Stomach (tissue), 9 donors: ENCODE measurements around the gene PRKN. TPM values are rescaled to one million over a fixed set of nuclear protein-coding genes. Genes with fewer than 3 reads are reported as not detected.

Source experiments
- DNase-seq, 2 donors: peaks; one replicate each; pipeline versions ENCODE4 v3.0.0 to v3.0.0-alpha.2; 2013 to 2019
- H3K27ac ChIP-seq, 5 donors: fragments of 200-600 bp in 4 of 5; sonication (generic) in 4 of 5; one replicate each; pipeline ENCODE4 v1.5.1; 2013 to 2019; ENCODE audit warnings: mild to moderate bottlenecking in 1 of 5, moderate library complexity in 1 of 5
- H3K27me3 ChIP-seq, 3 donors: fragments of 200-600 bp; sonication (generic); one replicate each; pipeline ENCODE4 v1.5.1; 2017 to 2019; ENCODE audit warnings: mixed run types in 1 of 3
- H3K36me3 ChIP-seq, 4 donors: fragments of 200-600 bp; sonication (generic); 1 replicate in 3 of 4; 2 replicates in 1 of 4; pipeline ENCODE4 v1.5.1; 2016 to 2019
- H3K4me1 ChIP-seq, 4 donors: fragments of 200-600 bp; sonication (generic); one replicate each; pipeline ENCODE4 v1.5.1; 2016 to 2019
- H3K4me3 ChIP-seq, 4 donors: fragments of 200-600 bp; sonication (generic) in 3 of 4; one replicate each; pipeline ENCODE4 v1.5.1; 2016 to 2019; ENCODE audit warnings: mild to moderate bottlenecking in 1 of 4
- H3K9me3 ChIP-seq, 4 donors: fragments of 200-600 bp; sonication (generic); one replicate each; pipeline ENCODE4 v1.5.1; 2016 to 2019
- CTCF ChIP-seq, 7 experiments: fragments of 450-650 bp in 4 of 7; fragments of 200-600 bp in 3 of 7; sonication (generic) in 3 of 7; IDR thresholded peaks; one replicate each; pipeline ENCODE4 v1.5.1; 2016 to 2019; ENCODE audit warnings: antibody characterized with exemption in 7 of 7, control low read depth in 2 of 7, mild to moderate bottlenecking in 1 of 7
- EP300 ChIP-seq: sonication (generic); formaldehyde crosslinking; IDR thresholded peaks from one replicate; pipeline ENCODE4 v1.6.1; 2017; ENCODE audit warnings: antibody characterized with exemption
- POLR2A ChIP-seq, 4 donors: fragments of 450-650 bp; IDR thresholded peaks; one replicate each; pipeline ENCODE4 v1.6.1; 2016; ENCODE audit warnings: antibody characterized with exemption in 4 of 4, control low read depth in 2 of 4, mild to moderate bottlenecking in 1 of 4, moderate library complexity in 1 of 4
- POLR2AphosphoS5 ChIP-seq, 3 donors: sonication (generic); formaldehyde crosslinking; IDR thresholded peaks; one replicate each; pipeline ENCODE4 v1.6.1; 2016; ENCODE audit warnings: antibody characterized with exemption in 3 of 3
- WGBS, 5 donors: extraction: QIAGEN DNeasy Blood & Tissue Kit in 3 of 5; methylation state at CpG; one replicate each; pipeline versions ENCODE4 v1.1.5 to v1.1.7; 2013 to 2018; 5-methylcytosine and 5-hydroxymethylcytosine counted together
- intact Hi-C: fragments of 100-400 bp; cut with DNase I; formaldehyde crosslinking; loops from one replicate; pipeline ENCODE4 v1.15.1; 2023; ENCODE audit warnings: low total_unique reads
- polyA plus RNA-seq, 3 donors: library from polyadenylated mRNA; stranded (reverse); fragments of 200-250 nt; gene quantifications; one replicate each; pipeline ENCODE4 v1.2.3, GENCODE V29; 2013
- total RNA-seq, 5 donors: library from RNA; depleted of rRNA; stranded (reverse); fragments of >200 nt; gene quantifications; one replicate each; pipeline versions ENCODE4 v1.1.0 to v1.2.3, GENCODE V29; 2014 to 2016
- donor health status: healthy with polysubstance abuse.
- donor health status: Bipolar disorder and iron deficiency.
- donor health status: healthy.

PRKN gene
- total and polyA plus RNA-seq, 8 donors = 0.68 to 19.8 (median 9.5) TPM

DNA sequence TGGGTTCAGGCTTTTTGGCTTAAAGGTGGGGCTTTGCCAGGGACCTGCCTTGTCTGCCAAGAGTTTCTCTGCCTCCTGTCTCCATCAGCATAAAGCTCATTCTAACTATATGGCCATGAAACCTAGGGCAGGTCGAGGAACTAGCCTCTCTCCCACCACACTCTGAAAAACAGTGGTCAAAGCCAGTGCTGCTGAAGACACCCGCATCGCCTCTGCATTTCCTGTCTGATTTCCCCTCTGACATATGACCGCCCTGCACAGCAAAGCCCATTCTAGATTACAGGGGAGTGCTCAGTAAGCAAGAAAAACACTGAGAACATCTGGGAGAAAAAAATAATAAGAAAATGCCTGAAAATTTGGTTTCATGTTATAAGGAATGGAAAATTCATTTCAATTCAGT, 573.6 kb downstream of the PRKN start:
- no peaks in the 10 kb centered on the region for H3K27me3 ChIP-seq
- H3K4me1 ChIP-seq = no peaks in the 10 kb centered on the region
- 77 to 83% (median 79%) methylated on average over 4 of the region's 4 CpGs for WGBS, 5 donors
- no peak overlapping the region for H3K4me3 ChIP-seq
- TF ChIP-seq CTCF (IDR thresholded peaks at IDR 0.05) = no peak
- no peak for TF ChIP-seq POLR2A (IDR thresholded peaks at IDR 0.05)
- TF ChIP-seq EP300 = no peak
- TF ChIP-seq POLR2AphosphoS5 (IDR thresholded peaks at IDR 0.05) = no peak
- H3K36me3 ChIP-seq = no peaks in the 10 kb centered on the region
- no peak for DNase-seq
- H3K9me3 ChIP-seq = peaks cover 0 to 7% (median 0%) of the 10 kb centered on the region in 4 donors
- intact Hi-C loops = no loop called here
- H3K27ac ChIP-seq = no peak overlapping the region

GRCh38 chr6:162153120-162153519, 574.4 kb downstream of the PRKN start:
- Histone ChIP-seq H3K4me3 (no peak overlapping the region), H3K9me3 (peaks cover 0 to 7% (median 0%) of the 10 kb centered on the region in 4 donors), H3K4me1 (no peaks in the 10 kb centered on the region), H3K27me3 (no peaks in the 10 kb centered on the region), H3K36me3 (no peaks in the 10 kb centered on the region), H3K27ac (no peak overlapping the region)
- TF ChIP-seq EP300 = no peak
- DNase-seq = no peak
- intact Hi-C loops = no loop called here
- 87 to 94% (median 91%) methylated on average over 7 of the region's 7 CpGs for WGBS, 5 donors

GRCh38 chr6:162151021-162151665, 576.4 kb downstream of the PRKN start:
- intact Hi-C loops = no loop called here
- Histone ChIP-seq H3K4me3 (no peak overlapping the region), H3K36me3 (no peaks in the 10 kb centered on the region), H3K9me3 (peaks cover 0 to 7% (median 0%) of the 10 kb centered on the region in 4 donors), H3K27me3 (no peaks in the 10 kb centered on the region), H3K27ac (no peak overlapping the region), H3K4me1 (no peaks in the 10 kb centered on the region)
- TF ChIP-seq EP300 (no peak), POLR2A (IDR thresholded peaks at IDR 0.05) (no peak), POLR2AphosphoS5 (IDR thresholded peaks at IDR 0.05) (no peak), CTCF (IDR thresholded peaks at IDR 0.05) (no peak)
- DNase-seq = no peak
- 65 to 72% (median 69%) methylated on average over 6 of the region's 6 CpGs for WGBS, 5 donors

DNA sequence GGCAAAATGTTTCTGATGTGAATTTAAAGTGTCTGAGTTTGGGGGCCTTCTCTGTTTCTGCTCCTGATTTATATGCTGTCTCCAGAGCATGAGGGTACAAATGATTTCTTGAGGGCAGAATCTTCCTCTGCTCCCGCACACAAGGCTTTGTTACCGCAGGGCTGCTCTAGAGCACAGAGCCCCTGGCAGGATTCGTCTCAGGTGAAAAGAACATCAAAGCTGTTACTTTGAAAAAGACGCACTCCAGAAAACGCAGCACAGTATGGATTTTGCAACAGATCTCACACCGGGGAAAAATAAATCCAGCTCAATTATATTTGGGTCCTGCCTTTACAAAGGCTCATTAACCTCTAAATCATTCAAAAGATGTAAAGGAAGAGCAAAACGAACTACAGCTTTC, 577.3 kb downstream of the PRKN start:
- Histone ChIP-seq H3K9me3 (peaks cover 0 to 7% (median 0%) of the 10 kb centered on the region in 4 donors), H3K27ac (no peak overlapping the region), H3K27me3 (no peaks in the 10 kb centered on the region), H3K36me3 (no peaks in the 10 kb centered on the region), H3K4me1 (no peaks in the 10 kb centered on the region), H3K4me3 (no peak overlapping the region)
- TF ChIP-seq POLR2A (IDR thresholded peaks at IDR 0.05) (no peak), EP300 (no peak), CTCF (IDR thresholded peaks at IDR 0.05) (no peak), POLR2AphosphoS5 (IDR thresholded peaks at IDR 0.05) (no peak)
- DNase-seq = no peak
- intact Hi-C loops = no loop called here
- 81 to 88% (median 87%) methylated on average over 7 of the region's 7 CpGs for WGBS, 5 donors

DNA sequence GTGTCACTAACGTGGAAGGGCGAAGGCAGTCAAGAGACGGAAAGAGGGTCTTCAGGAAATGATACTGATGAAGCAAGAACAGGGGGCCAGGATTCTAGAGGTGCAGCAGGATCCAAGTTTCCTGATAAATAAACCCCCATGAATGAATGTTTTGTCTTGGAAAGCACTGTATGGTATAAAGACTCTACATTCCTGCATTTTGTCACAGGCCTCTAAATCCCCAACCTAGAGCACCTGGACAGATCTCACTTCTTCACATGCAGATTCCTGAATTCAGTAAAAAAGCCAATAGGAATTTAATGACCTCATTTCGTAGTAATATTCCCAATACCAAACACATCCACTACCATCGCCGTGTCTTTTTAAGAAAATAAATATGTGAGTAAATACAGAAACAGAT, 577.8 kb downstream of the PRKN start:
- H3K27me3 ChIP-seq = no peaks in the 10 kb centered on the region
- intact Hi-C loops = no loop called here
- H3K9me3 ChIP-seq = peaks cover 0 to 7% (median 0%) of the 10 kb centered on the region in 4 donors
- no peaks in the 10 kb centered on the region for H3K36me3 ChIP-seq
- no peak overlapping the region for H3K4me3 ChIP-seq
- 91 to 97% (median 94%) methylated on average over 6 of the region's 6 CpGs for WGBS, 5 donors
- no peak for DNase-seq
- no peaks in the 10 kb centered on the region for H3K4me1 ChIP-seq
- no peak for TF ChIP-seq CTCF (IDR thresholded peaks at IDR 0.05)
- no peak for TF ChIP-seq EP300
- TF ChIP-seq POLR2AphosphoS5 (IDR thresholded peaks at IDR 0.05) = no peak
- no peak for TF ChIP-seq POLR2A (IDR thresholded peaks at IDR 0.05)
- H3K27ac ChIP-seq = no peak overlapping the region
